ENCODE results near the gene CLK1. TPM values are rescaled to one million over a fixed set of nuclear protein-coding genes. Genes with fewer than 3 reads are reported as not detected.

CLK1 gene
- total RNA-seq, 1 donor from 2014 or later, result 106 TPM

DNA sequence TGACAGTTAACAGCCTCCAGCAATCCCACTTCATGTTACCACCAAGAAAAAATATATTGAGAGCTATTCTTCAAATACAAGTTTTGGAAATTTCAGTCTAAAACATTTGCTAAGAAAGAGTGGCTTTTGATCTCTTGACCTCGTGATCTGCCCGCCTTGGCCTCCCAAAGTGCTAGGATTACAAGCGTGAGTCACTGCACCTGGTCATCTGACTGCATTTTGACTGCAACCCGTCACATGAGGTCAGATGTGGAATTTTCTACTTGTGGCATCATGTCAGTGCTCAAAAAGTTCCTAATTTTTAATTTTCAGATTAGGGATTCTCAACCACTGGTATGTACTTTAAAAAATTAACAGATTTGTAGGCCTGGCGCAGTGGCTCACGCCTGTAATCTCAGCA lies 9.1 kb upstream of the CLK1 start:
- H3K27ac Mint-ChIP-seq, result no peak overlapping the region
- no peaks in the 10 kb centered on the region for H3K9me3 Mint-ChIP-seq
- H3K36me3 Mint-ChIP-seq, result peaks cover 5% of the 10 kb centered on the region
- H3K27me3 Mint-ChIP-seq, result no peaks in the 10 kb centered on the region
- DNase-seq (ENCODE audit: extremely low spot score, unreplicated experiment), result no peak
- TF ChIP-seq, protein P1, sequence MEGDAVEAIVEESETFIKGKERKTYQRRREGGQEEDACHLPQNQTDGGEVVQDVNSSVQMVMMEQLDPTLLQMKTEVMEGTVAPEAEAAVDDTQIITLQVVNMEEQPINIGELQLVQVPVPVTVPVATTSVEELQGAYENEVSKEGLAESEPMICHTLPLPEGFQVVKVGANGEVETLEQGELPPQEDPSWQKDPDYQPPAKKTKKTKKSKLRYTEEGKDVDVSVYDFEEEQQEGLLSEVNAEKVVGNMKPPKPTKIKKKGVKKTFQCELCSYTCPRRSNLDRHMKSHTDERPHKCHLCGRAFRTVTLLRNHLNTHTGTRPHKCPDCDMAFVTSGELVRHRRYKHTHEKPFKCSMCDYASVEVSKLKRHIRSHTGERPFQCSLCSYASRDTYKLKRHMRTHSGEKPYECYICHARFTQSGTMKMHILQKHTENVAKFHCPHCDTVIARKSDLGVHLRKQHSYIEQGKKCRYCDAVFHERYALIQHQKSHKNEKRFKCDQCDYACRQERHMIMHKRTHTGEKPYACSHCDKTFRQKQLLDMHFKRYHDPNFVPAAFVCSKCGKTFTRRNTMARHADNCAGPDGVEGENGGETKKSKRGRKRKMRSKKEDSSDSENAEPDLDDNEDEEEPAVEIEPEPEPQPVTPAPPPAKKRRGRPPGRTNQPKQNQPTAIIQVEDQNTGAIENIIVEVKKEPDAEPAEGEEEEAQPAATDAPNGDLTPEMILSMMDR (conservative IDR thresholded peaks at IDR 0.05), result no peak
- no peaks in the 10 kb centered on the region for H3K4me1 Mint-ChIP-seq (ENCODE audit: unreplicated experiment)
- no peak overlapping the region for H3K4me3 Mint-ChIP-seq

- Mint-ChIP-seq H3K27ac (no peak overlapping the region), H3K27me3 (no peaks in the 10 kb centered on the region), H3K9me3 (no peaks in the 10 kb centered on the region), H3K4me3 (no peak overlapping the region), H3K4me1 (ENCODE audit: unreplicated experiment) (peaks cover 7% of the 10 kb centered on the region), H3K36me3 (peaks cover 5% of the 10 kb centered on the region)
- no peak for DNase-seq (ENCODE audit: extremely low spot score, unreplicated experiment)
- TF ChIP-seq, protein P1 (conservative IDR thresholded peaks at IDR 0.05), result no peak
Measured at GRCh38 chr2:200871151-200871550, 6.7 kb upstream of the CLK1 start.

- no peak overlapping the region for H3K27ac Mint-ChIP-seq
- H3K27me3 Mint-ChIP-seq, result no peaks in the 10 kb centered on the region
- H3K4me3 Mint-ChIP-seq, result no peak overlapping the region
- peaks cover 1% of the 10 kb centered on the region for H3K36me3 Mint-ChIP-seq
- TF ChIP-seq, protein P1 (conservative IDR thresholded peaks at IDR 0.05), result no peak
- no peak for DNase-seq (ENCODE audit: extremely low spot score, unreplicated experiment)
- peaks cover 11% of the 10 kb centered on the region for H3K4me1 Mint-ChIP-seq (ENCODE audit: unreplicated experiment)
- no peaks in the 10 kb centered on the region for H3K9me3 Mint-ChIP-seq
Measured at GRCh38 chr2:200869014-200869413, 4.6 kb upstream of the CLK1 start.

DNA sequence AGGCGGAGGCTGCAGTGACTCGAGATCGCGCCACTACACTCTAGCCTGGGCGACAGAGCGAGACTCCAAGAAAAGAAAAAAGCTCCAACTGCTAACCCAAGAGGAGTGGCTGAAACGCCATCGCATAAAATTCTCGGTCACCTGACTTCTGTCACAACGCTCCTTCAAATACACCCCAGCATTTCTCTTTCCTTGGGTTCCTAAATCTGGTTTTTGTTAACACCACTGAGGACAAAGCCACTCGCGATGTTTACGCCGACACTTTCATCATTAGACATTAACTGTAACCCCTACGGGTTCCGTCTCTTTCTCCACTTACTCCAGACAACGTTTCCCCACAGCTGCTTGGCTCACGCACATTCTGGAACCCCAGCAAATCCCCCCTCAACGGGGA lies 679 bp downstream of the CLK1 start:
- Mint-ChIP-seq H3K27me3 (no peaks in the 10 kb centered on the region), H3K27ac (peak overlapping the region; percentile 100), H3K36me3 (peaks cover 26% of the 10 kb centered on the region), H3K9me3 (no peaks in the 10 kb centered on the region), H3K4me3 (peak overlapping the region; percentile 93), H3K4me1 (ENCODE audit: unreplicated experiment) (peaks cover 29% of the 10 kb centered on the region)
- DNase-seq (ENCODE audit: extremely low spot score, unreplicated experiment), result no peak
- TF ChIP-seq, protein P1 (conservative IDR thresholded peaks at IDR 0.05), result no peak

DNA sequence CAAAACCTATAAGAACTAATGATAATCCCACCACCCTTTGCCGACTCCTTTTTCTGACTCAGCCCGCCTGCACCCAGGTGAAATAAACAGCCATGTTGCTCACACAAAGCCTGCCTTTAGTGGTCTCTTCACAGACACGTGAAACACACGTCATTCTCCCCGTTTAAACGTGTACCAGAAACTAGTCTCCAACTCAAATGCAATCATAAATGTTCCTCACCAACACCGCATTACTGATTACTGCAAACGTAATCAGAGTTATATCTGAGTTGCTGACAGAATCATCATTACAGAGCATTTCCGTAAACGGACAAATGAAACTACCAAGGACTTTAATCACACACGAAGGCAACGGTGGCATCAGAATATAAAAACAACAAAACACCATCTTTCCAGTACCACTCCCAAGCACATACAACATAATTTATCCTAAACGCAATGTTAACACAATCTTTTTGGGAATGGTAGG lies 1.9 kb downstream of the CLK1 start:
- Mint-ChIP-seq H3K9me3 (no peaks in the 10 kb centered on the region), H3K27ac (peak overlapping the region; percentile 100), H3K4me1 (ENCODE audit: unreplicated experiment) (peaks cover 29% of the 10 kb centered on the region)

More for the DNA sequence above, 1.9 kb downstream of the CLK1 start:
- TF ChIP-seq, protein P1 (conservative IDR thresholded peaks at IDR 0.05), result no peak
- no peak for DNase-seq (ENCODE audit: extremely low spot score, unreplicated experiment)
- H3K4me3 Mint-ChIP-seq, result peak overlapping the region; percentile 93
- no peaks in the 10 kb centered on the region for H3K27me3 Mint-ChIP-seq
- H3K36me3 Mint-ChIP-seq, result peaks cover 38% of the 10 kb centered on the region
